Activated B cell treated with CpG ODN at 0.5 μM for 24 hours (primary cell): ENCODE measurements around the gene MBOAT7. TPM values are rescaled to one million over a fixed set of nuclear protein-coding genes. Genes with fewer than 3 reads are reported as not detected.
A peak's percentile ranks its signal among the peaks of the same experiment; 100 is the strongest.

Experiments
- ATAC-seq: fragments of 200-7000 bp; cut with Tn5 transposase; one replicate; pipeline ENCODE4 v1.10.0; 2021; ENCODE audit warnings: low read depth, mild to moderate bottlenecking, moderate library complexity
- CTCF ChIA-PET: fragments of 350-600 bp; sonication (Branson Sonifier 250); formaldehyde crosslinking; loops from one replicate; lab custom pipeline; 2021; ENCODE audit warnings: antibody characterized with exemption; lab: Charles Lee
- POLR2A ChIA-PET: fragments of 350-600 bp; sonication (Branson Sonifier 250); formaldehyde crosslinking; loops from one replicate; lab custom pipeline; 2021; ENCODE audit warnings: antibody characterized with exemption; lab: Charles Lee
- DNase-seq: peaks from one replicate; pipeline ENCODE4 v3.0.0; 2022
- H3K27ac Mint-ChIP-seq: one replicate; pipeline ENCODE4 v1.8.0; 2020; ENCODE audit warnings: mixed read lengths
- H3K27me3 Mint-ChIP-seq: one replicate; pipeline ENCODE4 v1.8.0; 2021; ENCODE audit warnings: mixed read lengths
- H3K36me3 Mint-ChIP-seq: one replicate; pipeline ENCODE4 v1.8.0; 2021; ENCODE audit warnings: low read depth, mixed read lengths
- H3K4me1 Mint-ChIP-seq: one replicate; pipeline ENCODE4 v1.8.0; 2021; ENCODE audit warnings: mixed read lengths
- H3K4me3 Mint-ChIP-seq: one replicate; pipeline ENCODE4 v1.8.0; 2020; ENCODE audit warnings: mild to moderate bottlenecking, mixed read lengths
- H3K9me3 Mint-ChIP-seq: one replicate; pipeline ENCODE4 v1.8.0; 2020; ENCODE audit warnings: mixed read lengths
- intact Hi-C: fragments of 100-400 bp; cut with micrococcal nuclease; formaldehyde crosslinking; loops from one replicate; pipeline ENCODE4 v1.15.1; 2024
- total RNA-seq: library from RNA; stranded (reverse); gene quantifications from 2 replicates; pipeline ENCODE4 v1.2.3, GENCODE V29; 2022
- TF ChIP-seq, protein P1 (sequence below): fragments of 200-600 bp; IDR thresholded peaks from one replicate; pipeline ENCODE4 v1.8.0; 2022; ENCODE audit warnings: antibody characterized with exemption, mild to moderate bottlenecking

The MBOAT7 gene
- total RNA-seq, 1 donor from 2014 or later, result 21.4 TPM

- Mint-ChIP-seq H3K4me1 (no peaks in the 10 kb centered on the region), H3K27me3 (no peaks in the 10 kb centered on the region)
- TF ChIP-seq, protein P1, sequence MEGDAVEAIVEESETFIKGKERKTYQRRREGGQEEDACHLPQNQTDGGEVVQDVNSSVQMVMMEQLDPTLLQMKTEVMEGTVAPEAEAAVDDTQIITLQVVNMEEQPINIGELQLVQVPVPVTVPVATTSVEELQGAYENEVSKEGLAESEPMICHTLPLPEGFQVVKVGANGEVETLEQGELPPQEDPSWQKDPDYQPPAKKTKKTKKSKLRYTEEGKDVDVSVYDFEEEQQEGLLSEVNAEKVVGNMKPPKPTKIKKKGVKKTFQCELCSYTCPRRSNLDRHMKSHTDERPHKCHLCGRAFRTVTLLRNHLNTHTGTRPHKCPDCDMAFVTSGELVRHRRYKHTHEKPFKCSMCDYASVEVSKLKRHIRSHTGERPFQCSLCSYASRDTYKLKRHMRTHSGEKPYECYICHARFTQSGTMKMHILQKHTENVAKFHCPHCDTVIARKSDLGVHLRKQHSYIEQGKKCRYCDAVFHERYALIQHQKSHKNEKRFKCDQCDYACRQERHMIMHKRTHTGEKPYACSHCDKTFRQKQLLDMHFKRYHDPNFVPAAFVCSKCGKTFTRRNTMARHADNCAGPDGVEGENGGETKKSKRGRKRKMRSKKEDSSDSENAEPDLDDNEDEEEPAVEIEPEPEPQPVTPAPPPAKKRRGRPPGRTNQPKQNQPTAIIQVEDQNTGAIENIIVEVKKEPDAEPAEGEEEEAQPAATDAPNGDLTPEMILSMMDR, result no peak
Observed at GRCh38 chr19:54180691-54181091, 8.7 kb downstream of the MBOAT7 start.

DNA sequence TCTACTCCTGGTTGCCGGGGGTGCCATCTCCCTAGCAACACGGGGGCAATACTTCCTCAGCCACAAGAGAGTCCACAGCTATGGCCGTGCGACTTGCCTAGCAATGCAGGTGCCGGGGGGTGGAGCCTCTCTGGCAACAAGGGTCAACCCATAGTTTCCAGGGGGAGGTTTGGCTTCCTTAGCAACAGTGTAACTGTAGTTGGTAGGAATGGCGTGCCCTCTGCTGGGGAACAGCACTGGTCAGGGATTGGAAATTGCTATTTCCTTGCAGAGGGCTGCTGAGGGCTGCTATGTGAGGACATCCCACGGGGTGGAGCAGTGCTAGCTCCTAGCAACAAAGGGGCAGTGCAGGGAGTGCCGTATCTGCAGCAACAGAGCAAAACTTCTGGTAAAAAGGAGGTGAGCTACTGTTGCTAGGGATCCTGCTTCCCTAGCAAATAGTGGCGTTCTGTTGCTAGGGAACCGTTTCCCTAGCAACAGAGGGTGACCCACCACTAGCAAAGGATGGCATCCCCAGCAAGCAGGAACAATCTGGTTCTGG, 9.4 kb downstream of the MBOAT7 start:
- intact Hi-C loops, result no loop called here
- POLR2A ChIA-PET, result no interaction called here
- Mint-ChIP-seq H3K4me1 (peaks cover 2% of the 10 kb centered on the region), H3K36me3 (peaks cover 16% of the 10 kb centered on the region), H3K27ac (no peak overlapping the region), H3K9me3 (no peaks in the 10 kb centered on the region), H3K4me3 (no peak overlapping the region), H3K27me3 (no peaks in the 10 kb centered on the region)
- TF ChIP-seq, protein P1, result no peak
- DNase-seq (no peak), ATAC-seq (peak; percentile 22)
- CTCF ChIA-PET, result no interaction called here

More at GRCh38 chr19:54180691-54181091, 8.7 kb downstream of the MBOAT7 start:
- ATAC-seq (no peak), DNase-seq (no peak)
- intact Hi-C loops, result no loop called here
- ChIA-PET CTCF (no interaction called here), POLR2A (no interaction called here)
- Mint-ChIP-seq H3K9me3 (no peaks in the 10 kb centered on the region), H3K4me3 (no peak overlapping the region), H3K27ac (no peak overlapping the region), H3K36me3 (peaks cover 16% of the 10 kb centered on the region)

DNA sequence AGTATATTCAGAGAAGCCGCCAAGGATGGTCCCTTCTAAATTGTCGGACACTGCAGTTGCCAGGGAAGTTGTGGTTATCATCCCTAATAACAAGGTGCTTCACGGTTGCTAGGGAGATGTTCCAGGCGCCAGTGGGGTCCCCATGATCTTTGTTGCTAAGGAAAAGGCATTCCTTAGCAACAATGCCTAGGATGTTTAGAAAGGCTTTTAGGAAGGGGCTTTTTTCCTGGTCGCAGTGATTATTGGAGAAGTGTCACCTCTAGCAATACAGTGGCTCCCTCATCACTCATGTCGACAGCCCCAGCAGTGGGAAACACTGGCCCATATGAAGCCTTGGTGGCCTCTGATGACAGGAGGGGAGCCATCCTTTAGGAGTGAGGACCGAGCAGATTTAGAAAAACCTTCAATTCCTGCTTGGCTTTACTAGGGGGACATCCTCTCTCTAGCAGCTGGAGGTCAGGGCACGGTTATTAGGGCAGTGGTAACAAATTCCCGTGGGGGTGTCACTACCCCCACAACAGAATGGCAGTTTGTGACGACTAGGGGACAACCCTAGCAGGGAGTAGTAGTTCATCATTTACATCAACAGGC, 10.0 kb downstream of the MBOAT7 start:
- H3K4me1 Mint-ChIP-seq, result peaks cover 4% of the 10 kb centered on the region
- peaks cover 16% of the 10 kb centered on the region for H3K36me3 Mint-ChIP-seq
- H3K9me3 Mint-ChIP-seq, result no peaks in the 10 kb centered on the region
- H3K27ac Mint-ChIP-seq, result no peak overlapping the region
- POLR2A ChIA-PET, result no interaction called here
- H3K4me3 Mint-ChIP-seq, result no peak overlapping the region
- ATAC-seq (no peak), DNase-seq (no peak)
- TF ChIP-seq, protein P1, result no peak
- CTCF ChIA-PET, result no interaction called here
- H3K27me3 Mint-ChIP-seq, result no peaks in the 10 kb centered on the region
- intact Hi-C loops, result no loop called here

GRCh38 chr19:54178581-54179261, 10.7 kb downstream of the MBOAT7 start:
- TF ChIP-seq, protein P1, result no peak
- ChIA-PET POLR2A (no interaction called here), CTCF (no interaction called here)
- intact Hi-C loops, result no loop called here
- H3K4me1 Mint-ChIP-seq, result peaks cover 4% of the 10 kb centered on the region
- H3K27me3 Mint-ChIP-seq, result no peaks in the 10 kb centered on the region
- peaks cover 13% of the 10 kb centered on the region for H3K36me3 Mint-ChIP-seq
- peak; percentile 94 for ATAC-seq
- no peaks in the 10 kb centered on the region for H3K9me3 Mint-ChIP-seq
- H3K4me3 Mint-ChIP-seq, result no peak overlapping the region
- no peak overlapping the region for H3K27ac Mint-ChIP-seq
- no peak for DNase-seq
